ENCODE results near the gene SDK1. TPM values are rescaled to one million over a fixed set of nuclear protein-coding genes. Genes with fewer than 3 reads are reported as not detected.

The SDK1 gene
- total and polyA plus RNA-seq, 2 of the 8 experiments (the other 6 are each of a cell fraction or from before 2014, with no cell fraction given): 3.3 to 7.2 TPM

GRCh38 chr7:3836855-3837254 is 535.8 kb downstream of the SDK1 start:
- no peak for FAIRE-seq
- DNase-seq (ENCODE audit: low read depth in 1 of 2, low spot score in 2 of 2): no peak
- no peak overlapping the region for H2BK120ac ChIP-seq (replicated peaks; ENCODE audit: low read depth, low read length)
- no peaks in the 10 kb centered on the region for H3K23me2 ChIP-seq (ENCODE audit: low read depth, low read length)
- no peak overlapping the region for H2AK5ac ChIP-seq (ENCODE audit: low read depth, low read length)
- no peaks in the 10 kb centered on the region for H3K9me3 ChIP-seq (ENCODE audit: insufficient read depth in 2 of 2, low read depth in 1 of 2, low read length in 1 of 2)
- no peaks in the 10 kb centered on the region for H4K20me1 ChIP-seq (replicated peaks in 1 of 2; ENCODE audit: control insufficient read depth in 1 of 2, insufficient read depth in 2 of 2, low read length in 2 of 2)
- ChIA-PET CTCF (ENCODE audit: partially characterized antibody) (interaction anchor here (0.7 to 0.9 kb wide), 2 partner anchors 11 to 25 kb away, joined by 3 read pairs; no protein-coding TSS in a partner anchor), POLR2A (ENCODE audit: partially characterized antibody) (no interaction called here)
- no peak overlapping the region for H3K4ac ChIP-seq (replicated peaks; ENCODE audit: insufficient read length, low read depth, low read length)
- no peaks in the 10 kb centered on the region for H3K4me1 ChIP-seq (replicated peaks in 1 of 4; ENCODE audit: control insufficient read depth in 3 of 4, insufficient read depth in 4 of 4, low read length in 3 of 4)
- no peak overlapping the region for H4K8ac ChIP-seq (ENCODE audit: extremely low read depth, insufficient read depth, low read length)
- 83% methylated on average over 7 of the region's 7 CpGs; no CpG with 5 or more reads in 1 of the 2 experiments for WGBS, 2 experiments (ENCODE audit: extremely low coverage in 1 of 2, insufficient coverage in 1 of 2, insufficient read length in 1 of 2, insufficient replicate concordance in 2 of 2, low coverage in 1 of 2, low lambda C conversion rate in 2 of 2, missing lambda C conversion rate in 1 of 2)
- no peak overlapping the region for H3K27ac ChIP-seq (ENCODE audit: low read depth, low read length)
- no peak overlapping the region for H3K18ac ChIP-seq (ENCODE audit: extremely low read depth, low read length)
- H3K79me1 ChIP-seq (ENCODE audit: low read depth, low read length): no peaks in the 10 kb centered on the region
- no peak overlapping the region for H3K4me3 ChIP-seq (ENCODE audit: extremely low read depth in 1 of 4, insufficient read depth in 2 of 4, low read depth in 3 of 4, low read length in 4 of 4)
- H2BK5ac ChIP-seq (ENCODE audit: low read depth, low read length): no peak overlapping the region
- no peaks in the 10 kb centered on the region for H3K27me3 ChIP-seq (replicated peaks in 1 of 4; ENCODE audit: control insufficient read depth in 3 of 4, extremely low read depth in 1 of 4, insufficient read depth in 3 of 4, low read length in 3 of 4)
- no peak overlapping the region for H3K56ac ChIP-seq (replicated peaks; ENCODE audit: insufficient read length, low read depth, low read length)
- no peak overlapping the region for H4K91ac ChIP-seq (replicated peaks; ENCODE audit: insufficient read length, low read length)
- no peaks in the 10 kb centered on the region for H3K79me2 ChIP-seq (ENCODE audit: control insufficient read depth in 1 of 2, insufficient read depth in 2 of 2, low read length in 2 of 2)
- no peak overlapping the region for H2BK15ac ChIP-seq (ENCODE audit: low read length)
- no peak overlapping the region for H2BK12ac ChIP-seq (ENCODE audit: low read depth, low read length)
- H3K36me3 ChIP-seq (ENCODE audit: control insufficient read depth in 2 of 4, insufficient read depth in 4 of 4, low read length in 3 of 4): no peaks in the 10 kb centered on the region
- no peak overlapping the region for H3K14ac ChIP-seq (ENCODE audit: insufficient read length)
- no peak overlapping the region for H3K4me2 ChIP-seq (ENCODE audit: insufficient read depth in 1 of 2, low read depth in 2 of 2, low read length in 2 of 2)
- H3K23ac ChIP-seq (ENCODE audit: insufficient read length): no peak overlapping the region
- H2AFZ ChIP-seq (ENCODE audit: low read length): no peak overlapping the region
- no peak overlapping the region for H2BK20ac ChIP-seq (ENCODE audit: low read length)
- H3K9ac ChIP-seq (replicated peaks in 1 of 4; ENCODE audit: extremely low read depth in 1 of 4, low read depth in 3 of 4, low read length in 3 of 4): no peak overlapping the region
- H4K5ac ChIP-seq (ENCODE audit: insufficient read length, low read depth, low read length): no peak overlapping the region
- TF ChIP-seq NANOG (IDR thresholded peaks at IDR 0.05; ENCODE audit: insufficient read depth, low read depth, low read length, poor library complexity, severe bottlenecking) (no peak), ATF2 (IDR thresholded peaks at IDR 0.05; ENCODE audit: low read length) (no peak), MAX (IDR thresholded peaks at IDR 0.05) (no peak), EGR1 (IDR thresholded peaks at IDR 0.05; ENCODE audit: borderline replicate concordance, low read depth, low read length) (no peak), POU5F1 (IDR thresholded peaks at IDR 0.05; ENCODE audit: low read depth, low read length) (no peak), KDM1A (IDR thresholded peaks at IDR 0.05; ENCODE audit: borderline replicate concordance, low read length) (no peak)
